Measurements from ENCODE around the gene LETM1.
A peak's percentile ranks its signal among the peaks of the same experiment; 100 is the strongest.

Gene LETM1

GRCh38 chr4:1794809-1795298, 61.1 kb downstream of the LETM1 start:
- no peak for DNase-seq (ENCODE audit: low read depth)

- DNase-seq (ENCODE audit: low read depth), result no peak
Measured at GRCh38 chr4:1793940-1794808, 61.8 kb downstream of the LETM1 start.

- DNase-seq (ENCODE audit: low read depth), result no peak
Measured at GRCh38 chr4:1793496-1793840, 62.5 kb downstream of the LETM1 start.

GRCh38 chr4:1792832-1793495, 63.0 kb downstream of the LETM1 start, which contains the start of gene FGFR3:
Gene FGFR3, plus strand, starts transcription at chr4:1793293. Its CDS starts 642 bp downstream, at chr4:1793935.
- no peak for DNase-seq (ENCODE audit: low read depth)

- no peak for DNase-seq (ENCODE audit: low read depth)
Measured at GRCh38 chr4:1792158-1792831, 63.7 kb downstream of the LETM1 start.

- DNase-seq (ENCODE audit: low read depth), result no peak
Measured at GRCh38 chr4:1790005-1790404, 66.0 kb downstream of the LETM1 start.

- DNase-seq (ENCODE audit: low read depth), result no peak
Measured at GRCh38 chr4:1789552-1789951, 66.4 kb downstream of the LETM1 start.

GRCh38 chr4:1788254-1788973, 67.5 kb downstream of the LETM1 start:
- no peak for DNase-seq (ENCODE audit: low read depth)

- no peak for DNase-seq (ENCODE audit: low read depth)
Measured at GRCh38 chr4:1787411-1788077, 68.4 kb downstream of the LETM1 start.

GRCh38 chr4:1786544-1787362, 69.2 kb downstream of the LETM1 start:
- no peak for DNase-seq (ENCODE audit: low read depth)

GRCh38 chr4:1785592-1785991, 70.4 kb downstream of the LETM1 start:
- DNase-seq (ENCODE audit: low read depth), result no peak

- peak; percentile 43 for DNase-seq (ENCODE audit: low read depth)
Measured at GRCh38 chr4:1784789-1785591, 71.0 kb downstream of the LETM1 start.

GRCh38 chr4:1784395-1784788, 71.6 kb downstream of the LETM1 start:
- no peak for DNase-seq (ENCODE audit: low read depth)

- DNase-seq (ENCODE audit: low read depth), result no peak
Measured at GRCh38 chr4:1783970-1784369, 72.0 kb downstream of the LETM1 start.

- DNase-seq (ENCODE audit: low read depth), result no peak
Measured at GRCh38 chr4:1783015-1783414, 72.9 kb downstream of the LETM1 start.

GRCh38 chr4:1780435-1780834, 75.5 kb downstream of the LETM1 start:
- no peak for DNase-seq (ENCODE audit: low read depth)

GRCh38 chr4:1779588-1780382, 76.2 kb downstream of the LETM1 start:
- DNase-seq (ENCODE audit: low read depth), result no peak

- no peak for DNase-seq (ENCODE audit: low read depth)
Measured at GRCh38 chr4:1778642-1779392, 77.1 kb downstream of the LETM1 start.
